Activated T-cell treated with anti-CD3 and anti-CD28 coated beads, Interleukin-2, amount 50 U/mL, for 48 hours (primary cell): ENCODE results near the gene SEPTIN5.
"Not testable (repeated sequence)": the region's sequence is repeated elsewhere in the genome, so short reads cannot be mapped to it uniquely, and the experiment has no call there.

Experiments used
- DNase-seq, 2 experiments: peaks; one replicate each; pipeline ENCODE4 v3.0.0-alpha.2; 2020

The SEPTIN5 gene

DNA sequence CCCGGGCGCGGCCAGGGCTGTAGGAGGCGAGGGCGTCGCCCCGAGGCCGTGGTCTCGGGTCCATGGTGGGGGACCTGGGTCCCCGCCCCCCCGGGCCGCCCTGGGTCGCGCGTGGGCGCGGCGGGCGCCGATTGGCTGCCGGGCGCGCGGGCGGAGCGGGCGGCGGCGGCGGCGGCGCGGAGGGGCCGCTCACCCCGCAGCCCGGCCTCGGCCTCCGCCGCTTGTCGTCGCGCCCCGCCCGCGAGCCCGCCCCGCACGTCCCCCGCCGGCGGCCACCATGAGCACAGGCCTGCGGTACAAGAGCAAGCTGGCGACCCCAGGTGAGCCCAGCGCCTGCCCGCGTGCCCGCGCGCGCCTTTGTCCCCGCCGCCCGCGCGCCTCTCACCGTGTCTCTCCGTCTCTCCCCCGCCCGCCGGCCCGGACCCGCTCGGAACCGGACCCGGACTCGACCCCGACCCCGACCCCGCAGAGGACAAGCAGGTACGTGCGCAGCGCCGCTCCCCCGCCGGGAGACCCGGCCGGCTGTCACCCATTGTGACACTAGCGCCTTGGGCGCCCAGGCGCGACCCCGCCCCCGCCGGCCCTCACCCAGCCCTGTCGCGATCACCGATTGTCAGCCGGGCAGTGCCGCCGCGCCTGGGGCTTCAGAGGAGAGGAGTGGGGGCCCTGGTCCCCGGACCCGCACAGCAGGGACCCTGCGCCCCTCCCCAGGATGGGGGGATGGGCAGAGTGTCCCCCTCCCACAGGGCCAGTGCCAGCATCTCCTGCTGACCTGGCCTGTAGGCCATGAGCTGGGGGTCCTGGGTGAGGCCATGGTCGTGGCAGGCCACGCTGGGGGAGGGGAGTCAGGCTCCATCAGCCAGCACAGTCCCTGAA lies at the start of gene SEPTIN5:
SEPTIN5 (plus strand) TSS at position 192 of the 876 bp plus-strand sequence; CDS start at position 278, 86 bp downstream.
- no peak for DNase-seq

DNA sequence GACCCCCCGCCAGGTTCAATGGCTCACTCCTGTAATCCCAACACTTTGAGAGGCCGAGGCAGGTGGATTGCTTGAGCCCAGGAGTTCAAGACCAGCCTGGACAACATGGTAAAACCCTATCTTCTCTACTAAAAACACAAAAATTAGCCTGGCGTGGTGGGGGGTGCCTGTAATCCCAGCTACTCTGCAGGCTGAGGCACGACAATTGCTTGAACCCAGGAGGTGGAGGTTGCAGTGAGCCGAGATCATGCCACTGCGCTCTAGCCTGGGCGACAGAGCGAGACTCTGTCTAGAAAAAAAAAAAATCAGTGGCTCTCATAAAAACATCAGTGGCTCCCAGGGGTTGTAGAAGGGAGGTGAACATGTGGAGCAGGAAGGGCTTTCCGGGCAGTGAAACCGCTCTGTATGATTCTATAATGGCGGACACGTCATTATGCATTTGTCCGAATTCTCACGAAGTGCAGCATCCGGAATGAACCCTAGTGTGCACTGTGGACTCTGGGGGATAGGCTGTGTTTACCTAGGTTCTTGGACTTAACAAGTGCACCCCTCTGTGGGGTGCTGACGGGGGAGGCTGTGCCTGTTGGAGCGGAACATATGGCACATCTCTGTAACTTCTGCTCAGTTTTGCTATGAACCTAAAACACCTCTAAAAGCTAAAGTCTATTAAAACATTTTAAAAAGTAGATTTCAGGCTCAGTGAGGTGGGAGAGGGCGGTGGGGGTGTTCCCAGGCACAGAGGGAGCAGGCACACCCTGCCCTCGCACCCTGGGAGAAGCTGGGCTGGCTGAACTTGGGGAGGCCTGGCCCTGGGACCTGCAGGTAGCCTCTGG lies 49.1 kb upstream of the SEPTIN5 start:
- no peak for DNase-seq

DNA sequence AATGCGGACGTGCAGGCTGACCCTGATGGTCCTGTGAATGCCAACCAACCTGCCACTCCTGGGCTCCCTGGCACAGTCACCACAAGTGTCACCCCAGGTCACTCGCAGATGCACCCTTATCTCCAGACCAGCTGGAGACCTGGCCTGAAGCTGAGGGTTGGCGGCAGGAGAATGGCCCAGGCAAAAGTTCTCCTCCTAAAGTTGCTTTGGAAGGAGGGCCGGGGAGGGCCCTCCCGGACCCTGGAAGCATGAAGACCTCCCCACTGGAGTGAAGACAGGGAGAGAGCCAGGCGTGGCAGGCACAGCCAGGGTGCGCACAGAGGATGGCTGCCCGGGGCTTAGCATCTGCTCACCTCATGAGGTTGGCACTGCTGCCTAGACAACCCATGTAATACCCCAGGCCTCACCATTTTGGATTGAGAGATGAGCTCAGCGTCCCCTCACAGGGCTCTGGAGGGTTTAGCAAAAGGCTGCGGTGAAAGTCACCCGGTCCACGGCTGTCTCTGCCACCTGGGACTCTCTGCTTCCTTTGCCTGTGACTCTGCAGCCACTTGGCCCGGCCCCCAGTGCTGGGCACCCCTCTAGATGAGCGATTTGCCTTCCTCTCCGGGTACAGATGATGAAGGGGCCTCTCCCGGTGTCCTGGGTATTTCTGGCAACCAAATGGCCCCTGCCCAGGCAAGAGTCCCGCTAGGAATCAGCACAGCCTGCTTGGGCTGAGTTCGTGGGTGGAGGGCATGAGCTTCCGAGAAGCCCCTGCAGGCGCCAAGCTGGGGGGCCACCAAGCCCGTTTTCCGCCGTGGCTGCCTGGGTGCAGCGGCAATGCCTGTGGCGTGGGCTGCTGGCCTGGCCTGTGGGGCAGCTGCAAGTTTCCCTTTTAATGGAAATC lies 48.3 kb upstream of the SEPTIN5 start:
- no peak for DNase-seq

DNA sequence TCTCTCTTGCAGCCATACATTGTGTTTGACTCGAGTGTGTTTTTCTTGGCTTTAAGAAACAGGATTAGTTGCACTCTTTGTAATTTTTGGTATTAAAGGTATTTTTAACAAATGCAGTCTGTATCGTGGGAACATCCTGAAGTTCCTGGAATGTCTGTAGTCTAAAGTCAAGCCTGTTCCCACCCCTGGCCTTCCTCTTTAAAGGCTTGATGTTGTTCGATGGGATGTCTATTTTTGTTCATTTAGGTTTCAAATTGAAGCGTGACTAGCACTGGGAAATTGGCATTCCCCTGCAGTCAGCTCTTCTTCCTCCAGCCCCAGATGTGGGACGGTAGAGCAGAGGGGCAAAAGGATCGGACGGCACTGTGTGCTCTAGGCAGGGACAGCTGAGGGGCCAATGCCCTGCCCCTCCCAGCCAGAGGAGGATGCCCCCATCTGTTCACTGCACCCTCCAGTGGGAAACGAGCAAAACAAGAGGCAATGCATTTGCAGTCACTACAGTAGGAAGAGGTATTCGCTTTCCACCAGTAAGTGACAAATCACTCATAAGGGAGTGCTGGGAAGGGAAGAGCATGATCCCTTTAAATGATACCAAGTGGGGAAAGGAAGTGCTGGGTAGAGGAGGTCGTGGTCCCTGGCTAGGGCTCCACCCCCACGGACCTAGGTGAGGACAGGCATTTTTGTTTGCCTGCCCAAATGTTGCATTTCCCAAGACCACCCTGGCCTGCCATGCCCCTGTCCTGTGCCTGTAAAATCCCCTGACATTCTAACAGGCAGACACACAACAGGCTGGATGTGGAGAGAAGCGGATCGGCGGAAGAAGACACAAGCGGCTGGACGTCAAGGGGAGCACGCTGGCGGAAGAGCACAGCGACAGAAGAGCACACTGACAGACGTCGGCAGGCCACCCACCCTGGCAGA lies 47.4 kb upstream of the SEPTIN5 start:
- no peak for DNase-seq

DNA sequence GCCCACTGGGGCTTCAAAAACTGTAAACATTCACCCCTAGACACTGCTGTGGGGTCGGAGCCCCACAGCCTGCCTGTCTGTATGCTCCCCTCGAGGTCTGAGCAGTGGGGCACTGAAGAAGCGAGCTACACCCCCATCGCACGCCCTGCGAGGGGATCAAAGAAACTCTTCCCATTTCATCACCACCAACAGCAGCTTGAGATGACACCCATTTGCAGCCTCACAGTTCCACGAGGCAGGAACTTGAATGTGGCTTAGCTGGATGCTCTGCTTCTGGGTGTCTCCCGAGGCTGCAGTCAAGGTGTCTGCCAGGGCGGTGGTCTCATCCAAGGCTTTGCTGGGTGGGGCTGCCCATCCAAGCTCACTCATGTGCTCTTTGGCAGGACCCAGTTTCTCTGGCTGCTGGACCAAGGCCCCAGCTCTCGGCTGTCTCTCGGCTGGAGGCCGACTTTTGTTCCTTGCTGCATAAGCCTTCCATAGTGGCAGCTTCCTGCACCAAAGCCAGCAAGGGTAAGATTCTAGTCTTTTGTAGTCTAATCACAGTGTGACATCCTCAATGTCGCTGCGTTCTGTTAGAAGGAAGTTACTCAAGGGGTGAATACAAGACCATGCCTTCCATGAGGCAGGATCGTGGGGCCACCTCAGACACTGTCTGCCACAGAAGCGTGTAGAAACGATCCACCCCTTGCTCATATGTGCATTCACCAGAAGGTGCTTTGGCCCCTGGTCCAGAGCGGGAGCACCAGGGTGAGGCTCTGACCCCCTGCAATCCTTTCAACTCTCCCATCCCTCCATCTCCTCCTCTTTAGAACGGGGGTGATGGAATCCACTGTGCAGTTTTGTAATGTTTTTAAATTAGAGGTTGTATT lies 46.2 kb upstream of the SEPTIN5 start:
- DNase-seq: no peak

DNA sequence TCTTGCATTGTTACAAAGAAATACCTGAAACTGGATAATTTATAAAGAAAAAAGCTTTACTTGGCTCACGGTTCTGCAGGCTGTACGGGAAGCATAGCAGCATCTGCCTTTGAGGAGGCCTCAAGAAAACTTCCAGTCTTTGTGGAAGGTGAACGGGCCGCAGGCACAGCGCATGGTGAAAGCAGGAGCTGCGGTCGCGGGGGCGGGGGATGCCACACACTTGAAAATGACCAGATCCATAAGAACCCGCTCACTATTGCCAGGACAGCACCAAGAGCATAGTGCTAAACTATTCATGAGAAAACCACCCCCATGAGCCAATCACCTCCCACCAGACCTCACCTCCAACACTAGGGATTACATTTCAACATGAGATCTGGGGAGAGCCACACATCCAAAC lies 45.6 kb upstream of the SEPTIN5 start:
- DNase-seq: no peak

DNA sequence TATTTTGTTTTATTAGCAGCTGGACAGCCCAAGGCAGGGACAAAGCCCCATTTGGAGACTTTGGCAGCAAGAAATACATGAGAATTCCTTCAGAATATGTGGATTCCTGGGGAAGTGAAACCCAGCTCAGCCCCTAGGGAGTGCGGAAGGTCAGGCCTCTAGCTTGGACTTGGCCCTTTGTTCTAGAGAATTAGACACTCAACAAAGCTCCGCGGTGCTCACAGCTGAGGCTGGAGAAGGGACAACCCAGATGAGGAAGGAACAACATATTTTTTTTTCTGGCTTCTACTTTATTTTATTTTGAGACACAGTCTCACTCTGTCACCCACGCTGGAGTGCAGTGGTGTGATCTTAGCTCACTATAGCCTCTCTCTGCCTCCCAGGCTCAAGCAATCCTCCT lies 44.7 kb upstream of the SEPTIN5 start:
- DNase-seq: no peak

DNA sequence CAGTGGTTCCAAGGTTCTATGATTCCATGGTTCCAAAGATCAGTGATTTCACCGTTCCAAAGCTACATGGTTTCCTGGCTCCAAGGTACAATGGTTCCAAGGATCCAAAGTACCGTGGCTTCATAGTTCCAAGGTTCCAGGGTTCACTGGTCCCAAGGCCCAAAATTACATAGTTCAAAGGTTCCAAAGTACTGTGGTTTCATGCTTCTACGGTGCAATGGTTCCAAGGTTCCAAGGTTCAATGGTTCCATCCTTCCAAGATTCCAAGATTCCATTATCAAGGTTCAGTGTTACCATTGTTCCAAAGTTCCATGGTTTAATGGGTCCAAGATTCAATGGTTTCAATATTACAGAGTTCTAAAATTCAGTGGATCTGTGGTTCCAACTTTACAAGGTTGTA lies 43.0 kb upstream of the SEPTIN5 start:
- no peak for DNase-seq

DNA sequence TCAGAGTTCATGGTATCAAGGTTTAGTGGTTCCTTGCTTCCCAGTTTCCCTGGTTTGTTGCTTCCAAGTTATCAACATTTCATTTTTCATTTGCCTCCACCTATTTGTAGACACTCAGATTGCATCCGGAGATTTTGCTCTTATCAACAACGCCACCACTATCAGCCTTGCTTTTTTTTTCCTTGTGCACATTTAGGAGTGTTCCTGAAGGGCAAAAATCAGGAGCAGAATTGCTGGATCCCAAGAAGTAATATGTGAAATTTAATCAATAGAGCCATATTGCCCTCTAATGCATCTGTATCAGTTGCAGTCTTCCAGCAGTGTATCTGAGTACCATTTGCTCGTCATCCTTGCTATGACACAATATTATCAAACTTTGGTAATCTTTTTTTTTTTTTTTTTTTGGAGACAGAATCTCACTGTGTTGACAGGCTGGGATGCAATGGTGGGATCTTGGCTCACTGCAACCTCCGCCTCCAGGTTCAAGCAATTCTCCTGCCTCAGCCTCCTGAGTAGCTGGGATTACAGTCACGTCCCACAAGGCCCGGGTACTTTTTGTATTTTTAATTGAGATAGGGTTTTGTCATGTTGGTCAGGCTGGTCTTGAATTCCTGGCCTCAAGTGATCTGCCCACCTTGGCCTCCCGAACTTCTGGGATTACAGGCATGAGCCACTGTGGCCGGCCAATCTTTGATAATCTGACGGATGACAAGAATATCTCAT lies 42.1 kb upstream of the SEPTIN5 start:
- no peak for DNase-seq

DNA sequence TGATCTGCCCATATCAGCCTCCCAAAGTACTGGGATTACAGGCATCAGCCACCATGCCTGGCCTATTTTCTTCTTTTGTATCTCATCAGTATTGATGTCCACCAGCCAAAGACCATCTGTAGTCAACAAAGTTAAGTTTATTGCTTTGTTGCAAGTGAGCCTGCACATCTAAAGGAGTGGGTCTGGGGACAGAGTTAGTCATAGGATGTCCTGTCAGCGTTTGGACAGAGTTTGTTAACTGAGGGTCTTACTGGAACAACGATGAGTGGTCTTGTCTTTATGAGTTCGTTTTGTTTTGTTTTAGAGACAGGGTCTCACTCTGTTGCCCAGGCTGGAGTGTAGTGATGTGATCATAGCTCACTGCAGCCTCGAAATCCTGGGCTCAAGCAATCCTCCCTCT lies 40.6 kb upstream of the SEPTIN5 start:
- DNase-seq: no peak

DNA sequence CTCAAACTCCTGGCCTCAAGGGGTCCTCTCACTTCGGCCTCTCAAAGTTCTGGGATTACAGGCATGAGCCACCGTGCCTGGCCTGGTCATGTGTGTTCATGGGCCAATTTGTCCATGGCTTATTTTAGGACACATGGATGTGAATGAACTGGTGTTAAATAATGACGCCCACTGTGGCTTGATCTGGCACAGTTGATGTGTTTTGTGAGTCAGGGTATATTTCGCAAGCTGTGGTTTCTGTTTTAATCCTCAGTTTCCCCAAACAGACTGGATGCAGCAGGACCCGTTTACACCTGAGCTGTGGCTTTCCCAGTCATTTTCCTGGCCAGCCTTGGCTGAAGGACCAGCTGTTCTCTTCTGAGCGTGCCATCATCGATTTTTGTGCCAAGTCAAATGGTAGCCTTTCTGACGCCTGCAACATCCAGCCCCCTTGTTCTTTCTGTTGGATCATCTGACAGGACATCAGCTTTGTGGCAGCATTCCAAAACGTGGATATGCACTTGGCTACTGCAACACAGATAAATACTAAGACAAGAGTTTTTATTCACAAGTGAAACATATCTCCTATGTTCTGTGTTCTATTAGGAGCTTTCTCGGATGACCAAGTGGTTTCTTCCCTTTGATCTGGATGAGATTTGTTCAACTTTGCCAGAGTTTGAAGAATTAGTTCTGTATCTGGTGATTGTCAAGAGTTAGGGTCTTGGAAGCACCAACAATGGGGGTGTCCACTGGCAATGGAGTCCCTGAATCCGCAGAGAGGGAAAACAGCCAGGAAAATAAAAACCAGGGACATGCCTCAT lies 40.0 kb upstream of the SEPTIN5 start:
- DNase-seq: no peak

DNA sequence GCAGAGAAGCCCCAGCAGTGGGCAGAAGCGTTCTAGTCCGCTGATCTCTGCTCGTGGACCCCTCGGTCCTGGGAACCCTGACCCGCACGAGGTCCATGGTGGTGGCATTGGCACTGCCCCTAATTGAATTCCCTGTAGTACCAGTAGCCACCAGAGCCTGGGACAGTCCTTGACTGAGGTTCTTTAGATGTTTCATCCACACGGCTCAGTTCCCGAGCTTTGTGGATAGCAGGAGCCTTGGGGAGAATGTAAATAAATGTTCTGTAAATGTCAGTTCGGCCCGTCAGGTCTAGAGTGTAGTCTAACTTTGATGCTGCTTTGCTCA lies 39.4 kb upstream of the SEPTIN5 start:
- DNase-seq: no peak

DNA sequence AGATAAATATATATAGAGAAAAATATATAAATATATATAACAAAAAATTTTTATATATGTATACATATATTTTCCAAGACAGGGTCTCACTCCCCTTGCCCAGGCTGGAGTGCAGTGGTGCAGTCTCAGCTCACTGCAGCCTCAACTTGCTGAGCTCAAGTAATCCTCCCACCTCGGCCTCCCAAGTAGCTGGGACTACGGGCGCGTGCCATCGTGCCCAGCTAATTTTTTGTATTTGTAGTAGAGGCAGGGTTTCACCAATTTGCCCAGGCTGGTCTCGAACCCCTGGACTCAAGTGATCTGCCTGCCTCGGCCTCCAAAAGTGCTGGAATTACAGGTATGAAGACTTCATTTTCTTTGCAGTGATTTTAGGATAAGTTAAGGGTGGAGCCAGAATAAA lies 38.9 kb upstream of the SEPTIN5 start:
- no peak for DNase-seq

DNA sequence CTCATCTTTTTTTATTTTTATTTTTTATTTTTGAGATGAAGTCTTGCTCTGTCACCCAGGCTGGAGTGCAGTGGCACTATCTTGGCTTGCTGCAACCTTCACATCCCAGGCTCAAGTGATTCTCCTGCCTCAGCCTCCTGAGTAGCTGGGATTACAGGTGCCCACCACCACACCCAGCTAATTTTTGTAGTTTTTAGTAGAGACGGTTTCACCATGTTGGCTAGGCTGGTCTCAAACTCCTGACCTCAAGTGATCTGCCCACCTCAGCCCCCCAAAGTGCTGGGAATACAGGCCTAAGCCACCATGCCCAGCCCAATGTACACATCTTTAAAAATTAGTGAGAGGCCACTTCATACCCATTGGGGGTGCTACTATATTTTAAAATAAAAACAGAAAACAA lies 37.9 kb upstream of the SEPTIN5 start:
- not testable (repeated sequence) for DNase-seq

DNA sequence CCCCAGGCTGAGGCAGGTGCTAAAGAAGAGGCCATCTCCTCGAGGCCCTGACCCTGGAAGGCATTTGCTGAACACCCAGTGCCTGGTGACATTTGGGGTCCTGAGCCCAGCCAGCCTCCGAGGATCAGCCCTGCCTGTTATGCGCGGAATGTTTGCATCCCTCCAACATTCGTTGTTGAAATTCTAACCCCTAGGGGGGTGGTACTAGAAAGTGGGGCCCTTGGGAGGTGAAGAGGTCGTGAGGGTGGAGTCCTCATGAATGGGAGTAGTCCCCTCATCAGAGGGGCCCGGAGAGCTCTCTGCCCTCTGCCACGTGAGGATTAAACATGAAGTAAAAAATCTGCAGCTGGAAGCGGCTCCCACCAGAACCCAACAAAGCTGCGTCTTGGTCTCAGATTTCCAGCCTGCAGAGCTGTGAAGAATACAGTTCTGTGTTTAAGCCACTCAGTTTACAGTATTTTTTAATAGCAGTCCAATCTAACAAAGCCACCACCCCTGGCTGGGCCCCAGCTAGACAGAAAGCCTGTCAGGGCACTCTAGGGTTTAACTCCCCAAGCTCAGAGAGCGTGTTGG lies 35.3 kb upstream of the SEPTIN5 start:
- no peak for DNase-seq

DNA sequence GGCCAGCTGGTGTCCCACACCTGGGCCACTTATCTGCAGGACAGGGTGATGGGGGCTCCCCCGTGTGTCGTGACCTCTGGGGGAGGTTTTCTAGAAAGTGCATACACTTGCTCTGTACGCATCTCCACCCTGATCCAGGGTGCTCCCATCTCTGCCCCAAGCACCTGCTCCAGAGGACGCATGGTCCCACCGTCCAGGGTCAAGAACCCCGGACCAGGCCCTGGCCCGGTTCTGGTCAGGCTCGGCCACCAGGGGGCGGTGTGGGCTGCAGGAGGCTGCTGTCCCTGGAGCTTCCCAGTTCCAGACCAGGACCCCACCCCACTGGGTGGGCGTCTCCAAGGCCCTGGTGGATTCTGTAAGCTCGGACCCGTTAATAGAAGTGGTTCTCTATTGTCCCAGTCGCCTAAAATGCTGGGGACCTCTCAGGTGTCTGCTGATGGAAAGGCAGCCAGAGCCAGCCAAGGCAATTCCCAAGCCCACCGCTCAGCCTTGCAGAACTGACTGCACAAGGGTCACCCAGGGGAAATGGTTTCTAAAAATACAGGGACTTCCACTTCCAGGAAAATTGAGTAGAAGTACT lies 34.7 kb upstream of the SEPTIN5 start:
- peak; percentile 45 to 60 for DNase-seq

DNA sequence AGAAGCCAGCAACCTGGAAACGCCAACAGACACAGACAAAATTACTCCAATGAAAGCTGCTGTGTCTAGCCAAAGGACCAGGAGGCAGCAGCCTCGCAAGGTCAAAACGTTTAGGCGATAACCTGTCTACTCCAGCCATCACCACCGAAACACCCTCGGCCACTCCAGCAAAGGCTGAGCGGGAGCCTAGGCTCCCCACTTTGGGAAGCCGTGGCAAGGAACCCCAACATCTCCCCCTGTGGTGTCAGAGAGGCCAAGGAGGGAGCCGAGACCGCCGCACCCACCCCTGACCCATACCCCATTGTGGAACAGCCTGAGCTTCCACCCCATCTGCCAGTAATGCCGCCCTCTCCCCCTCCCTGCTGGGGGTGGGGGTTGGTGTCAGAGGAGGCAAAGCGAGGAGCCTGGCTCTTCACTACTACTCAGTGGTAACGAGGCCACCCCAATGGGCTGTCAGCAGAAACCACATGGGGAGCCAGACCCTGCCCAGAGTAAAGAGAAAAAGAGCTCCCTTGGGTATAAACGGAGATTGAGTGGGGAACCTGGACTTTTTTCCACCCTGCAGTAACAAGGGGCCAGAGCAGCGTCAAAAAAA lies 33.9 kb upstream of the SEPTIN5 start:
- no peak for DNase-seq
